WTC11 (cell line): ENCODE data around the gene ZNF503. TPM values are rescaled to one million over a fixed set of nuclear protein-coding genes. Genes with fewer than 3 reads are reported as not detected.
A peak's percentile ranks its signal among the peaks of the same experiment; 100 is the strongest.

Experiments
- ATAC-seq: fragments of 200-7000 bp; cut with Tn5 transposase; 2 replicates; pipeline ENCODE4 v1.10.0; 2021; ENCODE audit warnings: mild to moderate bottlenecking, moderate library complexity
- CTCF ChIA-PET: fragments of 300-600 bp; sonication (Branson Sonifier 250); formaldehyde crosslinking; loops from one replicate; lab custom pipeline; 2021; ENCODE audit warnings: antibody characterized with exemption; lab: Charles Lee
- POLR2A ChIA-PET: fragments of 350-600 bp; sonication (Branson Sonifier 250); formaldehyde crosslinking; loops from one replicate; lab custom pipeline; 2021; ENCODE audit warnings: antibody characterized with exemption; lab: Charles Lee
- DNase-seq: peaks from one replicate; pipeline ENCODE4 v3.0.0; 2021; ENCODE audit warnings: low spot score
- H3K27ac Mint-ChIP-seq: 2 replicates; pipeline ENCODE4 v1.8.0; 2021; ENCODE audit warnings: mixed read lengths
- H3K27me3 Mint-ChIP-seq: 2 replicates; pipeline ENCODE4 v1.8.0; 2021; ENCODE audit warnings: low read depth, mild to moderate bottlenecking, moderate library complexity, mixed read lengths
- H3K36me3 Mint-ChIP-seq: 2 replicates; pipeline ENCODE4 v1.8.0; 2021; ENCODE audit warnings: mixed read lengths
- H3K4me1 Mint-ChIP-seq: 2 replicates; pipeline ENCODE4 v1.8.0; 2022; ENCODE audit warnings: mixed read lengths
- H3K4me3 Mint-ChIP-seq: 2 replicates; pipeline ENCODE4 v1.8.0; 2021; ENCODE audit warnings: mild to moderate bottlenecking, moderate library complexity, mixed read lengths
- H3K9me3 Mint-ChIP-seq: 2 replicates; pipeline ENCODE4 v1.8.0; 2021; ENCODE audit warnings: mixed read lengths
- AFF4 ChIP-seq: sonication (generic); formaldehyde crosslinking; IDR thresholded peaks from 2 replicates; pipeline ENCODE4 v1.8.1; 2023; ENCODE audit warnings: mild to moderate bottlenecking, missing genetic modification reagents, borderline replicate concordance
- CTCF ChIP-seq: fragments of 200-600 bp; IDR thresholded peaks from 2 replicates; pipeline ENCODE4 v1.8.0; 2022; ENCODE audit warnings: antibody characterized with exemption
- FOXK1 ChIP-seq: sonication (generic); formaldehyde crosslinking; IDR thresholded peaks from 2 replicates; pipeline ENCODE4 v1.8.0; 2022; ENCODE audit warnings: mild to moderate bottlenecking, moderate library complexity, missing genetic modification reagents
- GABPB1 ChIP-seq: sonication (generic); formaldehyde crosslinking; IDR thresholded peaks from 2 replicates; pipeline ENCODE4 v1.8.1; 2023; ENCODE audit warnings: mild to moderate bottlenecking, missing genetic modification reagents
- GRHL2 ChIP-seq: fragments of 250-450 bp; sonication (Bioruptor Pico); IDR thresholded peaks from 2 replicates; pipeline ENCODE4 v1.8.0; 2022; ENCODE audit warnings: mild to moderate bottlenecking, moderate library complexity; ENCODE audit not compliant: insufficient replicate concordance, severe bottlenecking
- MXD4 ChIP-seq: fragments of 250-450 bp; sonication (Bioruptor Pico); IDR thresholded peaks from 2 replicates; pipeline ENCODE4 v1.8.0; 2021; ENCODE audit warnings: mild to moderate bottlenecking, moderate library complexity, borderline replicate concordance
- NFE2L1 ChIP-seq: sonication (generic); formaldehyde crosslinking; IDR thresholded peaks from 2 replicates; pipeline ENCODE4 v1.8.1; 2023; ENCODE audit warnings: missing genetic modification reagents
- NR1H2 ChIP-seq: sonication (generic); formaldehyde crosslinking; IDR thresholded peaks from 2 replicates; pipeline ENCODE4 v1.9.0; 2021; ENCODE audit warnings: mild to moderate bottlenecking, moderate library complexity, missing genetic modification reagents
- NR2C2 ChIP-seq: sonication (generic); formaldehyde crosslinking; IDR thresholded peaks from 2 replicates; pipeline ENCODE4 v1.8.0; 2022; ENCODE audit warnings: mild to moderate bottlenecking, missing genetic modification reagents
- RORB ChIP-seq: fragments of 250-450 bp; sonication (Bioruptor Pico); IDR thresholded peaks from 2 replicates; pipeline ENCODE4 v1.9.0; 2021; ENCODE audit warnings: mild to moderate bottlenecking
- TCF7 ChIP-seq: sonication (generic); formaldehyde crosslinking; IDR thresholded peaks from 2 replicates; pipeline ENCODE4 v1.8.0; 2022; ENCODE audit warnings: mild to moderate bottlenecking, low read depth, missing genetic modification reagents, moderate library complexity
- TEAD1 ChIP-seq: sonication (generic); formaldehyde crosslinking; IDR thresholded peaks from 2 replicates; pipeline ENCODE4 v1.8.0; 2022; ENCODE audit warnings: mild to moderate bottlenecking, missing genetic modification reagents
- TEAD4 ChIP-seq: sonication (generic); formaldehyde crosslinking; IDR thresholded peaks from 2 replicates; pipeline ENCODE4 v1.8.0; 2022; ENCODE audit warnings: mild to moderate bottlenecking, missing genetic modification reagents
- ZNF121 ChIP-seq: sonication (generic); formaldehyde crosslinking; IDR thresholded peaks from 2 replicates; pipeline ENCODE4 v1.8.0; 2023; ENCODE audit warnings: missing genetic modification reagents
- ZNF138 ChIP-seq: sonication (generic); formaldehyde crosslinking; conservative IDR thresholded peaks from 2 replicates; pipeline ENCODE4 v1.8.1; 2022; ENCODE audit warnings: mild to moderate bottlenecking, moderate library complexity, missing genetic modification reagents
- ZNF317 ChIP-seq: sonication (generic); formaldehyde crosslinking; IDR thresholded peaks from 2 replicates; pipeline ENCODE4 v1.8.1; 2023; ENCODE audit warnings: low read depth, mild to moderate bottlenecking, moderate library complexity, missing genetic modification reagents, borderline replicate concordance
- ZNF532 ChIP-seq: fragments of 250-450 bp; sonication (Bioruptor Pico); IDR thresholded peaks from 2 replicates; pipeline ENCODE4 v1.9.0; 2021; ENCODE audit warnings: mild to moderate bottlenecking, borderline replicate concordance
- total RNA-seq: library from RNA; stranded (reverse); gene quantifications from 3 replicates; pipeline ENCODE4 v1.2.3, GENCODE V29; 2021

Gene ZNF503
- total RNA-seq, 1 experiment from 2014 or later, result 0.39 TPM

- no peak for TF ChIP-seq RORB
These were observed 29.9 kb upstream of the ZNF503 start, which contains the start of gene LRMDA (continued) for GRCh38 chr10:75431180-75432111.

GRCh38 chr10:75430000-75430763 lies 28.6 kb upstream of the ZNF503 start:
- Mint-ChIP-seq H3K4me1 (peaks cover 42% of the 10 kb centered on the region), H3K4me3 (peak overlapping the region; percentile 65), H3K27me3 (peaks cover 95% of the 10 kb centered on the region), H3K27ac (no peak overlapping the region), H3K36me3 (no peaks in the 10 kb centered on the region), H3K9me3 (no peaks in the 10 kb centered on the region)
- POLR2A ChIA-PET, result interaction anchor here (0.9 kb wide), 1 partner anchor 193 kb away, joined by 4 read pairs; no protein-coding TSS in a partner anchor
- ATAC-seq (peak; percentile 57), DNase-seq (peak; percentile 41)
- CTCF ChIA-PET, result interaction anchor here (0.6 to 2.1 kb wide), 8 partner anchors 25 to 607 kb away, joined by 3 to 12 read pairs (median 4); partner anchors contain the start of gene ZNF503
- peak; percentile 63; the same call in 1 of the 2 replicates for TF ChIP-seq GABPB1 (CRISPR knock-in tag)
- peak; percentile 51; the same call in 1 of the 2 replicates for TF ChIP-seq NR2C2 (CRISPR knock-in tag)
- TF ChIP-seq TEAD1, result no peak
- no peak for TF ChIP-seq AFF4 (CRISPR knock-in tag)
- TF ChIP-seq FOXK1, result peak; percentile 49; the same call in 1 of the 2 replicates

- no peak overlapping the region for H3K27ac Mint-ChIP-seq
- H3K4me3 Mint-ChIP-seq, result no peak overlapping the region
- peaks cover 42% of the 10 kb centered on the region for H3K4me1 Mint-ChIP-seq
- no peak for ATAC-seq
- ChIA-PET POLR2A (interaction anchor here (0.9 kb wide), 1 partner anchor 194 kb away, joined by 4 read pairs; no protein-coding TSS in a partner anchor), CTCF (interaction anchor here (0.7 to 2.1 kb wide), 4 partner anchors 19 to 607 kb away, joined by 3 to 12 read pairs (median 3); partner anchors contain the start of gene ZNF503)
- H3K36me3 Mint-ChIP-seq, result no peaks in the 10 kb centered on the region
- TF ChIP-seq CTCF, result no peak
- TF ChIP-seq ZNF121 (CRISPR knock-in tag), result no peak
- TF ChIP-seq TCF7 (CRISPR knock-in tag), result no peak
- TF ChIP-seq ZNF532, result no peak
- no peak for TF ChIP-seq MXD4
- TF ChIP-seq GRHL2 (CRISPR knock-in tag), result no peak
- TF ChIP-seq NR1H2 (CRISPR knock-in tag), result no peak
- no peak for TF ChIP-seq NFE2L1 (CRISPR knock-in tag)
- TF ChIP-seq TEAD4, result no peak
- TF ChIP-seq ZNF317 (CRISPR knock-in tag), result no peak
- TF ChIP-seq ZNF138, result no peak
- DNase-seq, result no peak
- H3K27me3 Mint-ChIP-seq, result peaks cover 92% of the 10 kb centered on the region
- no peaks in the 10 kb centered on the region for H3K9me3 Mint-ChIP-seq
These were observed 27.7 kb upstream of the ZNF503 start for GRCh38 chr10:75429159-75429827.
